GM23248 (cell line): ENCODE data around the gene PARVB.

Experiments used
- EZH2 ChIP-seq: fragments of 200-600 bp; sonication (generic); IDR thresholded peaks from 2 replicates; pipeline ENCODE4 v1.6.1; 2018; ENCODE audit warnings: antibody characterized with exemption, mild to moderate bottlenecking; ENCODE audit not compliant: insufficient read depth, poor library complexity, severe bottlenecking
- EZH2phosphoT487 ChIP-seq: fragments of 200-600 bp; sonication (generic); IDR thresholded peaks from 2 replicates; pipeline ENCODE4 v1.6.1; 2018; ENCODE audit warnings: antibody characterized with exemption, moderate library complexity, mild to moderate bottlenecking, low read depth; ENCODE audit not compliant: insufficient read depth

DNA sequence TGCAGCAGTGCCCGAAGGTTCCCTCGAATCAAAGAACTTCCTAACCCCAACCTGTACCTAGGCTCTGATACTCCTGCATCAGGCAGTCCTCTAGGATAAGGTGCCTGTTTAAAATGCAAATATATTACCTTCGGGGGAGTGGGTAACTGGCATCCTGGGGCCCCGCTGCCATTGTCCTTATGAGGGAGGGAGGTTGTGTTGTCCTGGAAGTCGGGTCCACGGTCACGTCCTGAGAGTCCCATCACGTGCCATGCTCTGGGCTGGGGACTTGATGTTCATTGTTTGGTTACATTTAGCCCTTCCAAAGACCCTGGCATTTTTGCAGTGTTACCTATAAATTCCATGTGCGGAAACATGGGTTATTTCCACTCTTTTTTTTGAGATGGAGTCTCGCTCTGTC is 67.6 kb downstream of the PARVB start:
- TF ChIP-seq EZH2 (no peak), EZH2phosphoT487 (no peak)
